Activated CD8-positive, alpha-beta memory T cell treated with anti-CD3 and anti-CD28 coated beads, Interleukin-2, amount 50 U/mL, for 48 hours (primary cell): ENCODE measurements around the gene HEPACAM.
A peak's percentile ranks its signal among the peaks of the same experiment; 100 is the strongest.

ENCODE experiments used
- DNase-seq: peaks from one replicate; pipeline ENCODE4 v3.0.0-alpha.2; 2020

HEPACAM gene

DNA sequence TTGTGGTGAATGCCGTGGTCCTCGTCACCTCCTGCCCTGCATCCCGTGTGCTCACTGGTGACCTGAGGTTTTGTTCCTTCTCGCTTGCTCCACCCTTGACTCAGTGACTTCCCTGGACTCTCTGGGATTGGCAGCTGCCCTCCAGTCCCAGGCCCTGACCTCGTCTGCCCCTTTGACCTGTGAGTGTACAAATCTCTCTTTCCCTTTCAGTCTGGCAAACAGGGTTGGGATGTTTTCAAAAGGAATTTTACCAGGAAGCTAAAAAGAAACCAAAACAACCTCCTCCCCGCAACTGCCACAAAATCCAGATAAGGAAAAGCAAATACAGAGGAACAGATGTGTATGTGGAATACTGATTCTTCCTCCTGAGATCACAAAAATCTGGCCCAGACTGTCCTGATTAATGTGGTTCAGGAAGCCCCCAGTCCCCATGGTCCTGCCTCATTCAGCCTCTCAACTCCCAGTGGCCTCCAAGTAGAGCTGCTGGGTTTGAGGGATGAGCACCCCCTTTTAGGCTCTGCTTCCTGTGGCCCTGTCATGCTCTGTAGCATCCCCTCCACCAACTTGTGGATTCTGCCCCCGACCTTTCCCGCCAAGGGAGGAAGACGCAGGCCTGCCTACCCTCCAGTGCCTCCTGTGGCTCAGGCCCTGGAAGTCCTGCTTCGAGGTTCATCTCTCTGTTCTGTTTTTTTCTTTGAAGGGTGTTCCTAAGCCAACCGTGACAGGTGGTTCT is 53.3 kb downstream of the HEPACAM start:
- DNase-seq: peak; percentile 30

DNA sequence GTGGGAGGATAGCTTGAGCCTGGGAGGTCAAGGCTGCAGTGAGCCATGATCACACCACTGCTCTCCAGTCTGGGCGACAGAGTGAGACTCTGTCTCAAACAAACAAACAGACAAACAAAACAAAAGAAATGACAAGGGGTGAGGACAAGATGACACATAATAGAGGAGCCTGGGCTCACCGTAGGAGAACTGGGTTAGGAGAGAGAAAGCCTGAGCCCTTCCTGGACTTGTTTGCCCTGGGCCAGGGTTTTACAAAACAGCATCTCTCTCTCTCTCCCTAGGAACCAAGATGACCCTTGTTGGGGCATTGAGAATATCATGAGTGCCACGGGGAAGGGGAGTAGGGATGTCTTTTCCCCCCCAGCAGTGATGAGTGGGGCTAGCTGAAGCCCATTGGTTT is 54.9 kb downstream of the HEPACAM start:
- peak; percentile 26 for DNase-seq

DNA sequence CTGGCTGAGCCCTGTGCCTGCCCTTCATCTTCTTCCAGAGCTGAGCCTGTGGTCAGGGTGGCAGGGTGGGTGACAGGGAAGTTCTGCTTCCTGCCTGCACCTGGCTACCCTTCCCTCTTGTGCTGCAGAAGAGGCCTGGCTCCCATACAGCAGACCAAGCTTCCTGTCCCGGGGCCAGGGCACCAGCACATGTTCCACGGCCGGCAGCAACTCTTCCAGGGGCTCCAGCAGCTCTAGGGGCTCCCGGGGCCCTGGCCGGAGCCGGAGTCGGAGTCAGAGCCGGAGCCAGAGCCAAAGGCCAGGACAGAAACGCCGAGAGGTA is 55.6 kb downstream of the HEPACAM start:
- peak; percentile 40 for DNase-seq

DNA sequence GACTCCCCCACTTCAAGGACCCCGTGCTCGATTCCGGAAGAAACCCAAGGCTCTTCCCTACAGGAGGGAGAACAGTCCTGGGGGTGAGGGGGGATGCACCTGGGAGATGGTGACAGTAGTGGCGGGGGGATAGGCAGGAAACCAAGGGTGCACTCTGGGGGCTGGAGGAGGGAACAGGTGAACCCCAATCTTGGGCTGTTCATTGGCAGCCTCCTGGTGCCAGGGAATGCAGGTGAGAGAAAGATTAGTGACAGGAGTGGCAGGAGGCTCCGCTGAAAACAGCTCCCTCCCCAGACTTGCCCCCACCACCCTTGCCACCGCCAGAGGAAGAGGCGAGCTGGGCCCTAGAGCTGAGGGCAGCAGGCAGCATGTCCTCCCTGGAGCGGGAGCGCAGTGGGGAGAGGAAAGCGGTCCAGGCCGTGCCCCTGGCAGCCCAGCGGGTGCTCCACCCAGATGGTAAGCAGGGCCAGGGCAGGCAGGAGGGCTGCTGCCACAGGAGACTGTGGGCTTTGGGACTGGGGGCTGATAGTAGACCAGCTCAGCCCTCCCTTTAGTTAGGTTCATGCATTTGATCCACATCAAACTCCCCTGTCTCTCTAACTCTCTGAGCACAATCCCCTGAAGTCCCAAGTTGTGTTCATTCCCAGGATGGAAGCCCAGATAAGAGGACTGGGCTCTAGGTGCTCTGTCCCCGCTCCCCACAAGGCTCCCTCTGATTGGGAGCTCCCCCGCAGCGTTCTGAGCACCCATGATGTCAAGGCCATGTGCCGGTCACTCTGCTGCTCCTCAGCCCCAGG is 56.2 kb downstream of the HEPACAM start:
- DNase-seq: peak; percentile 46

DNA sequence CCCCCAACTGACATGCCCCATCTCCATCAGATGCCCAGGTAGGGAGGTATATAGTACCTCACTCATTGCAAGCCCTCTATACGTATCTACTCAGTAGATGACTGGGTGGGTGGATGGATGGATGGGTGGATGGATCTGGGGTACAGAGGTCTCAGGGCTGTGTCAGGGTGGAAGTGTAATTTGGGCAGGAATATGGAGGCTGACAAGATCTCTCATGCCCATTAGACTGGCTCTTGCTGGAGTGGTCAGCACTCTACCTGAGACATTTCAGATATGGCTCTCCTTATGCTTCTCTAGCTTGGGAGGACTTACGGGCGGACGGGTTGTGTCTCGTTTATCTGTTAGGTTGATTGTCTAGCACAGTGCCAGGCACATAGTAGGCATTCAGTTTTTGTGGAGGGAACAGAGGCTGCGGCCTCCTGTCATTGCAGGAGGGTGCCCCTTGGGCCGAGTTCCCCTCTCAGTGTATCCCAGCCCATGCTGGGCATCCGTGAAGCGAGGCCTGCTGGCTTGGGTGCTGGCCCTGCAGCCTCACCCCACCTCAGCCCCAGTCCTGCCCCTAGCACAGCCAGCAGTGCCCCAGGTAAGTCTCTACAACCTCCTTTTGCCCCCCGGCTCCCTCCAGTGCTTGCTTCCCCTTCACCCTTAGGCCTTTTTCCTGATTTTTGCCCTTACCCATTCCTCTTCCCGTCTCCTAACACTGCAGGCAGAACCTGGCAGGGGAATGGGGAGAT is 56.9 kb downstream of the HEPACAM start:
- DNase-seq: no peak

DNA sequence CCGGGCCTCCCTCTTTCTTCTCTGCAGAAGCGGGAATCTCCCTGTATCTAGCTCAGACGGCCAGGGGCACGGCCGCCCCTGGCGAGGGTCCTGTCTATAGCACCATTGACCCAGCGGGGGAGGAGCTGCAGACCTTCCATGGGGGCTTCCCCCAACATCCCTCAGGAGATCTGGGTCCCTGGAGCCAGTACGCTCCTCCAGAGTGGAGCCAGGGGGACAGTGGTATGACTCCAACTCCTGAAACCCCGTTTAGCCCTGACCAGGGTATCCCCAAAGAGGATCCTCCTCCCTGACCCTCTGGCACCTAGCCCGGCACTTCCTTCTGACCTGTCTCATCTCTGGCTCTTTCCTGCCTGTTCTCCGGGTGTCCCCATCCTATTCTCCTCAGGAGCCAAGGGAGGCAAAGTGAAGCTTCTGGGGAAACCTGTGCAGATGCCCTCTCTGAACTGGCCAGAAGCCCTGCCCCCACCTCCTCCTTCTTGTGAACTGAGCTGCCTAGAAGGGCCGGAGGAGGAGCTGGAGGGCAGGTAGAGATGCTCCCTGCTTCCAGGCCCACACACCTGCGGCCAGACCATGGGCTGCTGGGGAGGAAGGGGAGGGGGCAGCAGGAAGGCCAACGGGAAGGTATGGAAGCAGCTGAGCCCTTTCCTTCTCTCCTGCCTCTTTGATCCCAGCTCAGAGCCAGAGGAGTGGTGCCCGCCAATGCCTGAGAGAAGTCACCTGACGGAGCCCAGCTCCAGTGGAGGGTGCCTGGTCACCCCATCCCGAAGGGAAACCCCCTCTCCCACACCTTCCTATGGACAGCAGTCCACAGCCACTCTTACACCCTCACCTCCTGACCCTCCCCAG is 57.7 kb downstream of the HEPACAM start:
- DNase-seq: no peak

DNA sequence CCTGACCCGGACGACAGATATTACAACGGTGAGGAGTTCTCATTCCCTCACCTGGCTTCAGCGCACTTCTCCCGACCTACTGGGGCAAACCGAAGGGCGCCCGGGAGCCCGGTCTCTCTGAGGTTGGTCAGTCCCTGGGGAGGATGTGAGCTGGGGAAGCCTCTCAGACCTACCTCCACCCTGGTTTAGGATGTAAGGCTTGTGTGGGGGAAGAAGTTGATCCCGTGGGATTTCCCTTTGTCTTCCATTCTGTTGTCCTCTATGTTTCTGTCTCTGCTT is 58.3 kb downstream of the HEPACAM start:
- no peak for DNase-seq

DNA sequence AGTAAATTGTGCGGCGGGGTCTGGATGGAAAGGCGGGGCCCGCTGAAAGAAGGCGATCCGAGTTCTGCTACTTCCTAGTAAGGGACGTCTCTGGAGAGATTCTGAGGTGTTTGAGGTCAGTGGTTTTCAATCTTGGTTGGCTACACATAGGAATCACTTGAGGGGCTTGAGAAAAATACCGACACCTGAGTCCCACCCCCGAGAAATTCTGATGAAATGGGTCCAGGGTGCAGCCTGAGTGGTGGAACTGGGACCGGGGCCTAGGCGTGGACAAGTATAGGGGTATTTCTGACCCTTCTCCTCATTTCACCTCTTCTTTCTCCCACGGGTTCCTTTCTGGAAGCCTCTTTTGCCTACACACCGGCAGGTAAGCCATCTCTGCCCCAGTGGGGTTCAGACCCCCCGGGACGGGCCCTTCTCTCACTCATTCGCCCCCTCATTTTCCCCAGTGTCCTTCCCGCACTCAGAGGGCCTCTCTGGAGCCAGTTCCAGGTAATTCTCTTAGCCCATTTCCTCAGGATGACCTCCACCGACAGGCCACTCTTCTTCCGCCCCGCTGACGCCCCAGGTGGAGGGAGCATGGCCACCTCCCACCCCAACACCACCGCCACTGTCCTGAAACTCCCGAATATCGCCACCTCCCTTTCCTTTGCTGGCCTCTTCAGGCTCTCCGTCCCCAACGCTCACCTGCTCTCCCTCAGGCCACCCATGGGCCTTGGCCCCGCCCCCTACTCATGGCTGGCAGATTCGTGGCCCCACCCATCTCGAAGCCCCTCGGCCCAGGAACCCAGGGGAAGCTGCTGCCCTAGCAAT is 58.8 kb downstream of the HEPACAM start:
- DNase-seq: no peak

DNA sequence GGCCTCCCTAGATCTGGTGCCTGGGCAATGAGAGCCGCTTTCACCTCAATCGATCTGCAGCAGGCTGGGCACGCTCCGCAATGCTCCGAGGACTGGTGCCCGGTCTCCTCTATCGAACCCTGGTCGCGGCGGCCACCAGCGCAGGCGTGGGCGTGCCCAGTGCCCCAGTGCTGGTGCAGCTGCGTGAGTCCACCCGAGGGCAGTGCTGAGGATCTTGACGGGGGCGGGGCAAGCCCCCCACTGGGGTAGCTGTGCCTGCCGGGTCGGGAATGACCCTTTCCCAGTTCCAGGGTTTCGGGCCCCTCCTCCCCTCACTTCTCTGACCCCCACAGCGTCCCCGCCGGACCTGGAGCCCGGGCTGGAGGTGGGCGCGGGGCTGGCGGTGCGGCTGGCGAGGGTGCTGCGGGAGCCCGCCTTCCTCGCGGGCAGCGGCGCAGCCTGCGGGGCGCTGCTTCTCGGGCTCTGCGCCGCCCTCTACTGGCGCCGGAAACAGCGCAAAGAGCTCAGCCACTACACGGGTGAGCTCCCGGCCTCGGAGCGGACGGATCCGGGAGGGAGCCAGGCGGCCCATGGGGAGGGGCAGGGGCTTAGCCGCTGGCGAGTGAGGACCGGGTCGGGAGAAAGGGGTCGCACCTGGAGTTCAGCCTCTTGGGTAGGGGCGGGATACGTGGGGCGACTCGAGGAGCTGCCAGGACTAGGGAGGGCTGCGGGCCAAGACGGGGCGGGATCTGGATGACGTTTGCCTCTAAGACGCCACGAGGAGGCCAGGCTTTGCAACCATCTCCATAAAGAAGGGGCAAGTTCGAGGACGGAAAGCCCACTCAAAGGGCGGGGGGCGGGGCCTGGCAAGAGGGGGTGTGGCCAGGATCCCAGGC is 59.7 kb downstream of the HEPACAM start:
- peak; percentile 89 for DNase-seq

DNA sequence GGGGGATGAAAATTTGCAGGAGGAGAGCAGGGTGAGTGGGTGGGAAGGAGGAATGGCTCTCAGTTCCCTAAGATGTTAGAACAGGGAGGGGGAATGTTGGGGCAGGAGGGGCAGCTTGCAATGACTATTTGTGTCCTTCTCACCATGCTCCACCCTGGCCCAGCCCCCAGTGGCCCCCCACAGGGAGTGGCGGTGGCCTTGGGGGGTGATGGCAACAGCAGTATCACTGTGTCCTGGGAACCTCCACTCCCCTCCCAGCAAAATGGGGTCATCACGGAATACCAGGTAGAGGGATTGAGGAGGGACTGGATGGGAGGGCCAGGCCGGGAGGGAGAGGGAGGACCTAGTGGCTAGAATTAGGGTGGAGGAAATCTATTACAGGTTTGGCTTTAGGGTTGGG is 60.4 kb downstream of the HEPACAM start:
- no peak for DNase-seq

DNA sequence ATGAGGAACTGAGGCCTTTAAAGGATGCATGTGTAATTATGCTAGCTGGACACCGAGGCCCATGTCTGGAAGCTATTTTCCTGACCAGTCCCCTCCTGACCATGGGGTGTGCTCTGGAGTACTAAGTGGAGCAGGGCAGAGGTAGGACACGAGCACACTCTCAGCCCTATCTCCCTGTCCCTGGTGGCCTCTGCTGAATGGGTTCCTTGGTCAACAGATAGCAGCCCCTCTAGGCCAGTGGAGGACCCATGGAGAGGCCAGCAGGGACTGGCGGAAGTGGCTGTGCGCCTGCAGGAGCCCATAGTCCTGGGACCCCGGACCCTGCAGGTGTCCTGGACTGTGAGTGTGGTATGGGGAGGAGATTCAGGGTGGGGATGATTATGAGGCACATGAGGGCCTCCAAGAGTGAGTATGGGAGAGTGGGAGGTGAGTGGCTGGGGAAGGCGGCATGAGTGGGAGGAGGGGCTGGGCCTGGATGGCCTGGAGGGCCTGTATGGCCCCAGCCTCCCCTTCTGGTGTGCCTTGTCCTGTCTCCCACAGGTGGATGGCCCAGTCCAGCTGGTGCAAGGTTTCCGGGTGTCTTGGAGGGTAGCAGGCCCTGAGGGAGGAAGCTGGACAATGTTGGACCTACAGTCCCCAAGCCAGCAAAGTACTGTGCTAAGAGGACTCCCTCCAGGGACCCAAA is 61.1 kb downstream of the HEPACAM start:
- peak; percentile 44 for DNase-seq

DNA sequence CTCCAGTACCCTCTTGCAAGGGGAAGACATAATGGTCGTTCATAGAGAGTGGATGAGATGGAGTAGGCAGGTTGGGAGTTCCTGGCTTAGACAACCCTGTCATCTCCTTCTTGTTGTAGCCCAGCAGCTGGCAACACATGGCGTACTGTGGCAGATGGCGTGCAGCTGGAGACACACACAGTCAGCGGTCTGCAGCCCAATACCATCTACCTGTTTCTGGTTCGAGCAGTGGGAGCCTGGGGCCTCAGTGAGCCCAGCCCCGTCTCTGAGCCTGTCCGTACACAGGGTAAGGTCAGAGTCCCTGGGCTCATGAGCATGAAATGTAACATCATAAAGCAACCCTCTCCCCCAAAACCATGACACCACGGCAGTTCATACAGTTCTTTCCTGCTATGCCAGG is 61.9 kb downstream of the HEPACAM start:
- DNase-seq: peak; percentile 34

DNA sequence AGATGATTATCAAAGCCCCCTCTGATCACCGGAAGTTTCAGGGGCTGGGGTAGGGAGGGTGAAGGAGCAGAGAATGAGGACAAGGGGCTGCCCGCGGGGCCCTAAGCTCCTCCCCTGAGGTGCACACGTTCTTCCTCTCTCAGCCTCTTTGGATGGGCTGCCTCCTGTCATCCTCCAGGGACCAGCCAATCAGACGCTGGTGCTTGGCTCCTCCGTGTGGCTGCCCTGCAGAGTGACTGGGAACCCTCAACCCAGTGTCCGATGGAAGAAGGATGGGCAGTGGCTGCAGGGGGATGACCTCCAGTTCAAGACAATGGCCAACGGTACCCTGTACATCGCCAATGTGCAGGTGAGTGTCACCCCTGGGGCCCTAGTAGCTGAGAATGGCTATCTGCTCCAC is 63.1 kb downstream of the HEPACAM start:
- DNase-seq: no peak

DNA sequence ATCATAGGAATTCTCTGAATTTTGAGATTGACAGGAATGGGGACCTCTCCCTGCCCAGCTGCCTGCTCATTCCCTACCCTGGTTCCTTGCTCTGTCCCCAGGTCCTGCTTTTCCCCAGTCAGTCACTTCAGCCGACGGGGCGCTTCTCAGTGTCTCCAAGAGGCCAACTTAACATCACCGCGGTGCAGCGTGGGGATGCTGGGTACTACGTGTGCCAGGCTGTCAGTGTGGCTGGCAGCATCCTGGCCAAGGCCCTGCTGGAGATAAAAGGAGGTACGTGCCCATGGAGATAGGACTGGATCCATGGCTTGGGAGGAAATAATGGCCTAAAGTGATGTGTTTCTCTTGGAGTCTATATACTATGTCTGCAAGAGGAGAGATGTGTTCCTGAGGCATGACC is 63.6 kb downstream of the HEPACAM start:
- DNase-seq: no peak

DNA sequence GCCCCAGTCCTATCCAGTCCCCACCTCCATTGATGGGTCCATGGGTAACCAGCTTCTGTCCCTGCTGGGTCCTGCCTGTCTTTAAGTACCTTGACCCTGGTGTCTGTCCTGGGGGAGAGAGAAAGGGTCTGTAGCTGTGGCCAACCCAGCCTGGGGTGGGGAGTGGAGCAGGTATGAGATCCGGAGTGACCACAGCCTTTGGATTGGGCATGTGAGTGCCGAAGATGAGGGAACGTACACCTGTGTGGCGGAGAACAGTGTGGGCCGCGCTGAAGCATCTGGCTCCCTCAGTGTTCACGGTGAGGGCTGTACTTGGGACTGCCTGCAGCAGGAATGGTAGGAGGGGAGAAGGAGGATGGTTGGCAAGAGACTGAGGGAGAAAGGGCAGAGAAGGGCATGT is 65.4 kb downstream of the HEPACAM start:
- DNase-seq: peak; percentile 42

DNA sequence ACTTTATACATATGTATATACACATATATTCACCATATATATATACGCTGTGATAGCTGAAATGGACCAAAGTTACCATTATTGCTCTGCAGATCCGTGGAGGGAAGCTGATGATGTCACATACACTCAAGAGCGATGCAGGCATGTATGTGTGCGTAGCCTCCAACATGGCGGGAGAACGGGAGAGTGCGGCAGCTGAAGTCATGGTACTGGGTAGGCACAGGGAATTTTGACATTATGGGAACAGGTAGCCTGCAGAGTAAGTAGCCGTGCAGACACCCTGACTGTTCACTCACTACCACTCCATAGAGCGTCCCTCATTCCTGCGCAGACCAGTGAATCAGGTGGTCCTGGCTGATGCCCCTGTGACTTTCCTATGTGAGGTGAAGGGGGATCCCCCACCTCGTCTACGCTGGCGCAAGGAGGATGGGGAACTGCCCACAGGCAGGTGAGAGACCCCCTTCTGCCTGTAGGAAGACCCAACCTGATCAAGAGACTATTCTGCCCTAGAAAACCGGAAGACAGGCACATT is 65.9 kb downstream of the HEPACAM start:
- no peak for DNase-seq

DNA sequence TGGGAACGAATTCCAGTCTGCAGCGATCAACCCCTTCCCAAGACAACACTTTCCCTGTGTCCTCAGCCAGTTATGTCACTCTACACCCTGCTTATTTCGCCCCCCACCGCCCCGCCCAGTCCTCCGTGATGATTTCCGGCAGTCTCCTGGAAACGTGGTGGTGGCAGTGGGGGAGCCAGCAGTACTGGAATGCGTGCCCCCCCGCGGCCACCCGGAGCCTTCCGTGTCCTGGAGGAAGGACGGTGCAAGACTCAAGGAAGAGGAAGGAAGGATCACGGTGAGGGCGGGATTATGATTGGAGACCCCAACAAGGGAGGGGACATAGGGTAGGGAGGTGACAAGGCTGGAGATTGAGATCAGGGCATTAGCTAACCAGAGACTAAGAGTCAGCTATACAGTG is 66.5 kb downstream of the HEPACAM start:
- DNase-seq: peak; percentile 51
